Measurements from ENCODE around the gene ICAM3. TPM values are rescaled to one million over a fixed set of nuclear protein-coding genes. Genes with fewer than 3 reads are reported as not detected.

Gene ICAM3
- total and polyA plus RNA-seq, 2 of the 4 experiments (the other 2 are of a cell fraction) = 6.6 to 11.7 TPM

DNA sequence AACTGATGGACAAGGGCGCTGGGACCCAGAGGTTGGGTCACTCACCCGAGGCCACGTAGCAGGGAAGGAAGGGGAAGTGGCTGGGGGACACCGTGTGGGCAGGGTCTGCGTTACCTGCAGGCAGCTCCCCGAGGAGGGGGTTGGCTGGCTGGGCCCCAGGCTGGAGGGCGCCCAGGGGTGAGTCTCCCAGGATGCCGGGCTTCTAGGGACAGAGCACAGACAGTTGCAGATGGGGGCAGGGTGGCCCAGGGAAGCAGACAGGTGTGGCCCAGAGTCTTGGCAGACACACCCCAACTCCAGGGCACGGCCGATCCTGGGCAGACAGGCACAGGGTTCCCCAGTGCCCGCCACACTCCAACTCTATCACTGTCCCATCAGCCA, 18.0 kb downstream of the ICAM3 start (continued):
- TF ChIP-seq RFX5 (IDR thresholded peaks at IDR 0.05; ENCODE audit: low read depth, low read length) (no peak), MAZ (IDR thresholded peaks at IDR 0.05; ENCODE audit: borderline replicate concordance, low read depth, low read length) (no peak), CHD1 (IDR thresholded peaks at IDR 0.05; ENCODE audit: low read depth, low read length) (no peak), POLR2A (IDR thresholded peaks at IDR 0.05; ENCODE audit: low read depth, low read length) (no peak)

GRCh38 chr19:10320602-10321416, 18.6 kb downstream of the ICAM3 start:
- Histone ChIP-seq H4K8ac (ENCODE audit: low read depth in 2 of 2, low read length in 2 of 2) (no peak overlapping the region), H3K79me1 (ENCODE audit: low read depth in 1 of 2, low read length in 2 of 2) (peaks cover 8 to 10% of the 10 kb centered on the region in 2 experiments; a peak in 3 of 4 replicates), H3K9me3 (ENCODE audit: control insufficient read depth, insufficient read depth, low read length) (no peaks in the 10 kb centered on the region), H3K14ac (replicated peaks; ENCODE audit: low read depth, low read length) (no peak overlapping the region), H3K4me3 (ENCODE audit: insufficient read depth, low read depth, low read length) (no peak overlapping the region), H4K91ac (ENCODE audit: insufficient read depth, low read depth, low read length) (no peak overlapping the region), H4K20me1 (ENCODE audit: insufficient read depth, low read length) (peaks cover 9% of the 10 kb centered on the region; the same call in 1 of the 2 replicates), H3K4ac (ENCODE audit: low read depth, low read length) (no peak overlapping the region), H3K18ac (ENCODE audit: low read depth, low read length) (no peak overlapping the region), H3K4me2 (ENCODE audit: low read depth, low read length) (no peak overlapping the region), H3K4me1 (ENCODE audit: control insufficient read depth, insufficient read depth, low read length) (no peaks in the 10 kb centered on the region), H3K27ac (ENCODE audit: insufficient read depth, low read length) (no peak overlapping the region), H3K27me3 (ENCODE audit: control insufficient read depth, insufficient read depth, low read length) (no peaks in the 10 kb centered on the region), H4K5ac (ENCODE audit: low read depth, low read length) (no peak overlapping the region), H3K56ac (ENCODE audit: extremely low read depth, insufficient read depth, low read length) (no peak overlapping the region), H2AK9ac (replicated peaks; ENCODE audit: low read depth, low read length, poor library complexity) (no peak overlapping the region), H2AFZ (replicated peaks; ENCODE audit: low read length, poor library complexity) (no peak overlapping the region), H3K23ac (ENCODE audit: low read depth, low read length) (no peak overlapping the region), H3K9me1 (ENCODE audit: insufficient read depth, low read length) (no peaks in the 10 kb centered on the region), H2BK15ac (ENCODE audit: low read depth, low read length) (no peak overlapping the region), H2BK20ac (ENCODE audit: low read depth, low read length) (no peak overlapping the region), H3K9ac (ENCODE audit: low read depth, low read length) (no peak overlapping the region), H2BK120ac (ENCODE audit: low read depth, low read length) (no peak overlapping the region), H2BK5ac (ENCODE audit: low read depth, low read length, poor library complexity, severe bottlenecking) (no peak overlapping the region), H2AK5ac (ENCODE audit: low read depth, low read length) (no peak overlapping the region), H3K36me3 (ENCODE audit: control insufficient read depth, insufficient read depth, low read length) (peaks cover 66% of the 10 kb centered on the region)
- POLR2A ChIA-PET (ENCODE audit: unreplicated experiment) = interaction anchor here (0.6 kb wide), 1 partner anchor 1765 kb away, joined by 20 read pairs; no protein-coding TSS in a partner anchor
- CTCF ChIA-PET = no interaction called here
- in situ Hi-C loops (cut with MboI; ENCODE audit: low sequenced_read_pairs) (no loop called here), dilution Hi-C loops (cut with HindIII; ENCODE audit: low sequenced_read_pairs, unreplicated experiment) (no loop called here), intact Hi-C loops (cut with micrococcal nuclease) (no loop called here)
- WGBS, 2 experiments (ENCODE audit: extremely low coverage in 2 of 2, insufficient read length in 1 of 2) = 100% methylated on average over 8 of the region's 32 CpGs; no CpG with 5 or more reads in 1 of the 2 experiments
- no TSS peak for BruUV-seq (replicated peaks)
- ATAC-seq (ENCODE audit: low read depth) (no peak), DNase-seq (no peak)
- TF ChIP-seq SMC3 (IDR thresholded peaks at IDR 0.05; ENCODE audit: low read depth, low read length) (no peak), MAFK (IDR thresholded peaks at IDR 0.05; ENCODE audit: low read depth, low read length) (no peak), RCOR1 (IDR thresholded peaks at IDR 0.05; ENCODE audit: insufficient replicate concordance, low read length) (no peak), RAD21 (IDR thresholded peaks at IDR 0.05; ENCODE audit: low read length) (no peak), FOS (IDR thresholded peaks at IDR 0.05; ENCODE audit: low read depth, low read length) (no peak), MAZ (IDR thresholded peaks at IDR 0.05; ENCODE audit: borderline replicate concordance, low read depth, low read length) (no peak), CHD1 (IDR thresholded peaks at IDR 0.05; ENCODE audit: low read depth, low read length) (no peak), MXI1 (IDR thresholded peaks at IDR 0.05; ENCODE audit: borderline replicate concordance, low read depth, low read length) (no peak), POLR2A (IDR thresholded peaks at IDR 0.05; ENCODE audit: low read depth, low read length) (no peak), BHLHE40 (IDR thresholded peaks at IDR 0.05; ENCODE audit: low read depth, low read length) (no peak), NFE2L2 (IDR thresholded peaks at IDR 0.05; ENCODE audit: low read depth, low read length) (no peak), CEBPB (IDR thresholded peaks at IDR 0.05; ENCODE audit: low read depth, low read length) (no peak)
- TF ChIP-seq, protein P1, sequence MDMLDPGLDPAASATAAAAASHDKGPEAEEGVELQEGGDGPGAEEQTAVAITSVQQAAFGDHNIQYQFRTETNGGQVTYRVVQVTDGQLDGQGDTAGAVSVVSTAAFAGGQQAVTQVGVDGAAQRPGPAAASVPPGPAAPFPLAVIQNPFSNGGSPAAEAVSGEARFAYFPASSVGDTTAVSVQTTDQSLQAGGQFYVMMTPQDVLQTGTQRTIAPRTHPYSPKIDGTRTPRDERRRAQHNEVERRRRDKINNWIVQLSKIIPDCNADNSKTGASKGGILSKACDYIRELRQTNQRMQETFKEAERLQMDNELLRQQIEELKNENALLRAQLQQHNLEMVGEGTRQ (IDR thresholded peaks at IDR 0.05; ENCODE audit: low read depth, low read length) = no peak
- TF ChIP-seq, protein P2, sequence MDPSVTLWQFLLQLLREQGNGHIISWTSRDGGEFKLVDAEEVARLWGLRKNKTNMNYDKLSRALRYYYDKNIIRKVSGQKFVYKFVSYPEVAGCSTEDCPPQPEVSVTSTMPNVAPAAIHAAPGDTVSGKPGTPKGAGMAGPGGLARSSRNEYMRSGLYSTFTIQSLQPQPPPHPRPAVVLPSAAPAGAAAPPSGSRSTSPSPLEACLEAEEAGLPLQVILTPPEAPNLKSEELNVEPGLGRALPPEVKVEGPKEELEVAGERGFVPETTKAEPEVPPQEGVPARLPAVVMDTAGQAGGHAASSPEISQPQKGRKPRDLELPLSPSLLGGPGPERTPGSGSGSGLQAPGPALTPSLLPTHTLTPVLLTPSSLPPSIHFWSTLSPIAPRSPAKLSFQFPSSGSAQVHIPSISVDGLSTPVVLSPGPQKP (IDR thresholded peaks at IDR 0.05; ENCODE audit: borderline replicate concordance, low read depth, low read length) = no peak
